ENCODE measurements around the gene HMOX1.

DNA sequence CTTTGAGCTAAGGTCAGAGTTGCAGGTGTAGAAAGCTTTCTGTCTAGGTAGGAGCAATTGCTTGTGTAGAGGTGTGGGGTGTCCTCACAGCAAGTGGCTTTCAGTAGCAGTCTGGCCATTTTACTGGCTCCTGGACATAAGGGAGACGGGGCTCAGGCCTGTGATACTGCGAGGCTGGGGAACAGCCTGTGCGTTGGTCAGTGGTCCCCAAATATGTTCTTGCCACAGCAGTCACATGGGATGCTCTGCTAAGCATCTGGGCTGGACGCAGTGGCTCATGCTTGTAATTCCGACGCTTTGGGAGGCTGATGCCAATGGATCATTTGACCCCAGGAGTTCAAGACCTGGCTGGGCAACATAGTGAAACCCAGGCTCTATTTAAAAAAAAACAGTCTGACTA, 21.0 kb downstream of the HMOX1 start:
- TF ChIP-seq, protein P1, sequence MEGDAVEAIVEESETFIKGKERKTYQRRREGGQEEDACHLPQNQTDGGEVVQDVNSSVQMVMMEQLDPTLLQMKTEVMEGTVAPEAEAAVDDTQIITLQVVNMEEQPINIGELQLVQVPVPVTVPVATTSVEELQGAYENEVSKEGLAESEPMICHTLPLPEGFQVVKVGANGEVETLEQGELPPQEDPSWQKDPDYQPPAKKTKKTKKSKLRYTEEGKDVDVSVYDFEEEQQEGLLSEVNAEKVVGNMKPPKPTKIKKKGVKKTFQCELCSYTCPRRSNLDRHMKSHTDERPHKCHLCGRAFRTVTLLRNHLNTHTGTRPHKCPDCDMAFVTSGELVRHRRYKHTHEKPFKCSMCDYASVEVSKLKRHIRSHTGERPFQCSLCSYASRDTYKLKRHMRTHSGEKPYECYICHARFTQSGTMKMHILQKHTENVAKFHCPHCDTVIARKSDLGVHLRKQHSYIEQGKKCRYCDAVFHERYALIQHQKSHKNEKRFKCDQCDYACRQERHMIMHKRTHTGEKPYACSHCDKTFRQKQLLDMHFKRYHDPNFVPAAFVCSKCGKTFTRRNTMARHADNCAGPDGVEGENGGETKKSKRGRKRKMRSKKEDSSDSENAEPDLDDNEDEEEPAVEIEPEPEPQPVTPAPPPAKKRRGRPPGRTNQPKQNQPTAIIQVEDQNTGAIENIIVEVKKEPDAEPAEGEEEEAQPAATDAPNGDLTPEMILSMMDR (IDR thresholded peaks at IDR 0.05), result no peak
- TF ChIP-seq POLR2A (IDR thresholded peaks at IDR 0.05), result no peak

Data from heart left ventricle (tissue), 13 donors.